Measurements from ENCODE around the gene PSMD13. TPM values are rescaled to one million over a fixed set of nuclear protein-coding genes. Genes with fewer than 3 reads are reported as not detected.
"Not testable (repeated sequence)": the region's sequence is repeated elsewhere in the genome, so short reads cannot be mapped to it uniquely, and the experiment has no call there.

PSMD13 gene
- total RNA-seq, 2 experiments from 2014 or later, result 56.9 to 57.8 TPM

- POLR2A ChIA-PET, result interaction anchor here (1.7 to 5.4 kb wide), 3 partner anchors 27 to 271 kb away, joined by 5 to 79 read pairs (median 10); partner anchors contain the start of genes BET1L, RIC8A and RNH1
Observed at GRCh38 chr11:235609-235996, 1.2 kb upstream of the PSMD13 start.

GRCh38 chr11:235997-236773 is 591 bp upstream of the PSMD13 start, which contains the start of gene SIRT3:
SIRT3 (minus strand) TSS chr11:236342; CDS start chr11:236328, 14 bp downstream.
- intact Hi-C loops (cut with DNase I, micrococcal nuclease), result loop anchor here (1.0 to 10.0 kb wide), 6 partner anchors 29 to 569 kb away; partner anchors contain the start of genes BET1L (in 2 of the 2), RIC8A (in 2 of the 2), RNH1 (in 2 of the 2) and PGGHG (in 1 of the 2)
- no peaks in the 10 kb centered on the region for H3K27me3 Mint-ChIP-seq
- H3K36me3 Mint-ChIP-seq (ENCODE audit: low read depth), result peaks cover 48% of the 10 kb centered on the region
- Histone ChIP-seq H3K4me1 (ENCODE audit: insufficient read depth, low read length) (peaks cover 27% of the 10 kb centered on the region), H3K36me3 (ENCODE audit: insufficient read depth, low read length) (peaks cover 21% of the 10 kb centered on the region), H3K9me3 (ENCODE audit: control insufficient read depth in 1 of 2, insufficient read depth in 1 of 2, low read length in 2 of 2) (no peaks in the 10 kb centered on the region), H3K27ac (ENCODE audit: low read depth in 1 of 2, low read length in 2 of 2) (peak within 1 kb of the TSS; percentile 97 to 100), H3K4me3 (ENCODE audit: low read length) (peak within 1 kb of the TSS; percentile 91), H3K27me3 (ENCODE audit: control insufficient read depth in 1 of 2, insufficient read depth in 2 of 2, low read length in 2 of 2) (no peaks in the 10 kb centered on the region)
- ChIA-PET CTCF (interaction anchor here (0.9 to 2.5 kb wide), 4 partner anchors 14 to 81 kb away, joined by 3 to 11 read pairs (median 4); no protein-coding TSS in a partner anchor), POLR2A (interaction anchor here (0.6 to 5.4 kb wide), 13 partner anchors 15 to 270 kb away, joined by 3 to 79 read pairs (median 6); partner anchors contain the start of genes BET1L, PGGHG, RIC8A and RNH1)
- peak within 1 kb of the TSS; percentile 100 for H3K4me3 Mint-ChIP-seq
- DNase-seq, result peak; percentile 73 to 94 (median 84)
- no peak for TF ChIP-seq CTCF (IDR thresholded peaks at IDR 0.05)
- H3K9me3 Mint-ChIP-seq, result no peaks in the 10 kb centered on the region
- peak within 1 kb of the TSS; percentile 91 for H3K27ac Mint-ChIP-seq
- peak; percentile 82 for ATAC-seq (ENCODE audit: poor library complexity)
- H3K4me1 Mint-ChIP-seq (ENCODE audit: low read depth), result peaks cover 46% of the 10 kb centered on the region

More at GRCh38 chr11:235609-235996, 1.2 kb upstream of the PSMD13 start:
- peak overlapping the region; percentile 91 for H3K27ac Mint-ChIP-seq
- peak overlapping the region; percentile 63 to 97 for H3K27ac ChIP-seq (ENCODE audit: low read depth in 1 of 2, low read length in 2 of 2)
- no peaks in the 10 kb centered on the region for H3K27me3 Mint-ChIP-seq
- H3K9me3 Mint-ChIP-seq, result no peaks in the 10 kb centered on the region
- H3K36me3 Mint-ChIP-seq (ENCODE audit: low read depth), result peaks cover 45% of the 10 kb centered on the region
- no peaks in the 10 kb centered on the region for H3K27me3 ChIP-seq (ENCODE audit: control insufficient read depth in 1 of 2, insufficient read depth in 2 of 2, low read length in 2 of 2)
- ATAC-seq (ENCODE audit: poor library complexity) (peak; percentile 45), DNase-seq (peak in 4 of 14 experiments; percentile 52 to 87 (median 71))
- peaks cover 17% of the 10 kb centered on the region for H3K36me3 ChIP-seq (ENCODE audit: insufficient read depth, low read length)
- H3K4me1 ChIP-seq (ENCODE audit: insufficient read depth, low read length), result peaks cover 27% of the 10 kb centered on the region
- intact Hi-C loops (cut with DNase I, micrococcal nuclease), result loop anchor here (5.0 to 10.0 kb wide), 3 partner anchors 52 to 569 kb away; partner anchors contain the start of genes PGGHG (in 1 of the 2), PIDD1 (in 1 of the 2) and RPLP2 (in 1 of the 2)
- peaks cover 45% of the 10 kb centered on the region for H3K4me1 Mint-ChIP-seq (ENCODE audit: low read depth)
- TF ChIP-seq CTCF (IDR thresholded peaks at IDR 0.05), result no peak
- CTCF ChIA-PET, result interaction anchor here (1.6 kb wide), 1 partner anchor 15 kb away, joined by 5 read pairs; no protein-coding TSS in a partner anchor
- no peaks in the 10 kb centered on the region for H3K9me3 ChIP-seq (ENCODE audit: control insufficient read depth in 1 of 2, insufficient read depth in 1 of 2, low read length in 2 of 2)
- peak overlapping the region; percentile 91 for H3K4me3 ChIP-seq (ENCODE audit: low read length)
- peak overlapping the region; percentile 93 for H3K4me3 Mint-ChIP-seq

- H3K9me3 Mint-ChIP-seq; H3K27me3 ChIP-seq (ENCODE audit: control insufficient read depth in 1 of 2, insufficient read depth in 2 of 2, low read length in 2 of 2); H3K27me3 Mint-ChIP-seq; H3K4me3 ChIP-seq (ENCODE audit: low read length); DNase-seq; ATAC-seq (ENCODE audit: poor library complexity); H3K9me3 ChIP-seq (ENCODE audit: control insufficient read depth in 1 of 2, insufficient read depth in 1 of 2, low read length in 2 of 2); H3K27ac ChIP-seq (ENCODE audit: low read depth in 1 of 2, low read length in 2 of 2): not testable (repeated sequence)
- ChIA-PET POLR2A (interaction anchor here (0.7 to 5.4 kb wide), 8 partner anchors 13 to 268 kb away, joined by 3 to 79 read pairs (median 10); partner anchors contain the start of genes BET1L, PGGHG, RIC8A and RNH1), CTCF (interaction anchor here (1.7 to 2.5 kb wide), 2 partner anchors 13 to 79 kb away, joined by 4 to 11 read pairs; no protein-coding TSS in a partner anchor)
- peaks cover 28% of the 10 kb centered on the region for H3K36me3 ChIP-seq (ENCODE audit: insufficient read depth, low read length)
- peaks cover 27% of the 10 kb centered on the region for H3K4me1 ChIP-seq (ENCODE audit: insufficient read depth, low read length)
- intact Hi-C loops (cut with DNase I, micrococcal nuclease), result loop anchor here (1.0 to 10.0 kb wide), 4 partner anchors 29 to 566 kb away; partner anchors contain the start of genes PGGHG (in 1 of the 2), PIDD1 (in 1 of the 2) and RPLP2 (in 1 of the 2)
- H3K27ac Mint-ChIP-seq, result peak overlapping the region; percentile 91
- peak overlapping the region; percentile 100 for H3K4me3 Mint-ChIP-seq
- peaks cover 63% of the 10 kb centered on the region for H3K4me1 Mint-ChIP-seq (ENCODE audit: low read depth)
- H3K36me3 Mint-ChIP-seq (ENCODE audit: low read depth), result peaks cover 64% of the 10 kb centered on the region
Observed at GRCh38 chr11:238346-238745, 1.6 kb downstream of the PSMD13 start.
